ENCODE results near the gene NOS1. TPM values are rescaled to one million over a fixed set of nuclear protein-coding genes. Genes with fewer than 3 reads are reported as not detected.

NOS1 gene
- total RNA-seq, 4 donors from 2014 or later: 0.79 to 1.6 (median 0.96) TPM; not detected in 1

- Histone ChIP-seq H3K36me3 (peaks cover 0 to 67% (median 33%) of the 10 kb centered on the region in 4 donors), H3K4me3 (no peak overlapping the region), H3K27ac (no peak overlapping the region), H3K27me3 (no peaks in the 10 kb centered on the region), H3K4me1 (no peaks in the 10 kb centered on the region), H3K9me3 (no peaks in the 10 kb centered on the region)
- no peak for DNase-seq
- intact Hi-C loops (cut with DNase I; ENCODE audit: low total_unique reads): no loop called here
- 82 to 87% methylated on average over 3 to 10 of the region's 10 CpGs for WGBS, 2 donors (ENCODE audit: low coverage in 1 of 2)
- in situ Hi-C loops (cut with MboI; ENCODE audit: low pct_ligation_motif_present in 1 of 4, low pct_unique_long_range_greater_than_20kb in 1 of 4, low sequenced_read_pairs in 3 of 4): no loop called here
- no peak for TF ChIP-seq EP300 (IDR thresholded peaks at IDR 0.05; ENCODE audit: low read depth)
- no peak for TF ChIP-seq CTCF (IDR thresholded peaks at IDR 0.05)
- no peak for TF ChIP-seq POLR2AphosphoS5 (IDR thresholded peaks at IDR 0.05)
- no peak for TF ChIP-seq POLR2A (IDR thresholded peaks at IDR 0.05)
Measured at GRCh38 chr12:117161460-117162166, 199.8 kb downstream of the NOS1 start.

GRCh38 chr12:117159674-117160073 lies 201.8 kb downstream of the NOS1 start:
- no peaks in the 10 kb centered on the region for H3K9me3 ChIP-seq
- H3K27me3 ChIP-seq: no peaks in the 10 kb centered on the region
- WGBS, 2 donors (ENCODE audit: low coverage in 1 of 2): 89 to 94% methylated on average over 1 to 9 of the region's 9 CpGs
- H3K36me3 ChIP-seq: peaks cover 0 to 63% (median 30%) of the 10 kb centered on the region in 4 donors
- H3K4me3 ChIP-seq: no peak overlapping the region
- H3K27ac ChIP-seq: no peak overlapping the region
- no peak for TF ChIP-seq POLR2A (IDR thresholded peaks at IDR 0.05)
- no peak for TF ChIP-seq EP300 (IDR thresholded peaks at IDR 0.05; ENCODE audit: low read depth)
- no peak for TF ChIP-seq POLR2AphosphoS5 (IDR thresholded peaks at IDR 0.05)
- TF ChIP-seq CTCF (IDR thresholded peaks at IDR 0.05): no peak
- no peaks in the 10 kb centered on the region for H3K4me1 ChIP-seq
- intact Hi-C loops (cut with DNase I; ENCODE audit: low total_unique reads): loop anchor here (10.0 kb wide), 1 partner anchor 135 kb away; no protein-coding TSS in a partner anchor
- no peak for DNase-seq
- in situ Hi-C loops (cut with MboI; ENCODE audit: low pct_ligation_motif_present in 1 of 4, low pct_unique_long_range_greater_than_20kb in 1 of 4, low sequenced_read_pairs in 3 of 4): no loop called here

GRCh38 chr12:117158911-117159553 lies 202.4 kb downstream of the NOS1 start:
- H3K4me1 ChIP-seq: no peaks in the 10 kb centered on the region
- intact Hi-C loops (cut with DNase I; ENCODE audit: low total_unique reads) (loop anchor here (10.0 kb wide), 1 partner anchor 134 kb away; no protein-coding TSS in a partner anchor), in situ Hi-C loops (cut with MboI; ENCODE audit: low pct_ligation_motif_present in 1 of 4, low pct_unique_long_range_greater_than_20kb in 1 of 4, low sequenced_read_pairs in 3 of 4) (no loop called here)
- no peak for DNase-seq
- TF ChIP-seq POLR2A (IDR thresholded peaks at IDR 0.05) (no peak), CTCF (IDR thresholded peaks at IDR 0.05) (no peak)
- peaks cover 0 to 69% (median 29%) of the 10 kb centered on the region in 4 donors for H3K36me3 ChIP-seq
- H3K4me3 ChIP-seq: no peak overlapping the region
- H3K27me3 ChIP-seq: no peaks in the 10 kb centered on the region
- WGBS, 2 donors (ENCODE audit: low coverage in 1 of 2): 79 to 89% methylated on average over 7 of the region's 7 CpGs
- H3K9me3 ChIP-seq: no peaks in the 10 kb centered on the region
- no peak overlapping the region for H3K27ac ChIP-seq

Other genes starting within 250 kb of the NOS1 start
- 10 to 100 TPM; 31.6 to 56.9 (median 36.8) TPM for gene FBXO21, start 171.2 kb downstream of the NOS1 start, total RNA-seq

Measured in transverse colon (tissue), 4 donors.